Esophagus squamous epithelium (tissue), 5 donors: ENCODE data around the gene RGL2. TPM values are rescaled to one million over a fixed set of nuclear protein-coding genes. Genes with fewer than 3 reads are reported as not detected.

Experiments
- DNase-seq: peaks from one replicate; lab custom pipeline; 2025; lab: John Stamatoyannopoulos, UW
- H3K27ac ChIP-seq, 4 donors: fragments of 200-600 bp; sonication (generic); one replicate each; pipeline ENCODE4 v1.5.1; 2016 to 2019; ENCODE audit warnings: mild to moderate bottlenecking in 1 of 4
- H3K27me3 ChIP-seq, 4 donors: fragments of 200-600 bp; sonication (generic); 1 replicate in 3 of 4; 2 replicates in 1 of 4; pipeline versions ENCODE4 v1.5.1 to v1.6.0; 2017 to 2021; ENCODE audit warnings: antibody characterized with exemption in 1 of 4
- H3K36me3 ChIP-seq, 3 donors: fragments of 200-600 bp; sonication (generic); one replicate each; pipeline ENCODE4 v1.5.1; 2016 to 2019
- H3K4me1 ChIP-seq, 3 donors: fragments of 200-600 bp; sonication (generic); one replicate each; pipeline ENCODE4 v1.5.1; 2017 to 2019
- H3K4me3 ChIP-seq, 4 donors: fragments of 200-600 bp; sonication (generic); 1 replicate in 3 of 4; 2 replicates in 1 of 4; pipeline ENCODE4 v1.5.1; 2016 to 2019; ENCODE audit warnings: mild to moderate bottlenecking in 2 of 4, moderate library complexity in 1 of 4
- H3K9me3 ChIP-seq, 3 donors: fragments of 200-600 bp; sonication (generic); one replicate each; pipeline ENCODE4 v1.5.1; 2016 to 2019
- CTCF ChIP-seq, 6 experiments: fragments of 450-650 bp in 4 of 6; fragments of 200-600 bp in 2 of 6; sonication (generic) in 2 of 6; IDR thresholded peaks; one replicate each; pipeline ENCODE4 v1.5.1; 2016 to 2019; ENCODE audit warnings: antibody characterized with exemption in 6 of 6, mild to moderate bottlenecking in 4 of 6, moderate library complexity in 4 of 6
- POLR2A ChIP-seq, 4 donors: fragments of 450-650 bp; IDR thresholded peaks; one replicate each; pipeline ENCODE4 v1.6.1; 2017; ENCODE audit warnings: antibody characterized with exemption in 4 of 4, mild to moderate bottlenecking in 4 of 4, moderate library complexity in 3 of 4
- WGBS, 2 donors: methylation state at CpG; one replicate each; pipeline ENCODE4 v1.1.5; 2018; 5-methylcytosine and 5-hydroxymethylcytosine counted together
- intact Hi-C: fragments of 100-400 bp; cut with DNase I; formaldehyde crosslinking; loops from one replicate; pipeline ENCODE4 v1.15.0; 2022
- total RNA-seq, 4 donors: library from RNA; depleted of rRNA; stranded (reverse); fragments of >200 nt; gene quantifications; one replicate each; pipeline ENCODE4 v1.1.0, GENCODE V29; 2016
- donor health status: DM: yes; HTN: yes; CAD: no.

RGL2 gene
- total RNA-seq, 4 donors from 2014 or later, result 54.9 to 78.7 (median 63.2) TPM

- Histone ChIP-seq H3K9me3 (no peaks in the 10 kb centered on the region), H3K27ac (peak overlapping the region; percentile 91 to 99 (median 98)), H3K4me3 (peak overlapping the region; percentile 72 to 81 (median 76)), H3K27me3 (no peaks in the 10 kb centered on the region), H3K36me3 (peaks cover 10 to 44% (median 14%) of the 10 kb centered on the region in 3 donors), H3K4me1 (peaks cover 31 to 85% (median 62%) of the 10 kb centered on the region in 3 donors)
- 21 to 23% methylated on average over 11 to 15 of the region's 47 CpGs for WGBS, 2 donors
- intact Hi-C loops, result no loop called here
- no peak for DNase-seq
- TF ChIP-seq POLR2A (IDR thresholded peaks at IDR 0.05) (peak in 1 of 4 donors; percentile 34), CTCF (IDR thresholded peaks at IDR 0.05) (no peak)
Measured at GRCh38 chr6:33314943-33315792, 16.4 kb upstream of the RGL2 start.

- Histone ChIP-seq H3K27me3 (no peaks in the 10 kb centered on the region), H3K4me3 (peak overlapping the region; percentile 72 to 81 (median 76)), H3K9me3 (no peaks in the 10 kb centered on the region), H3K36me3 (peaks cover 4 to 43% (median 7%) of the 10 kb centered on the region in 3 donors), H3K4me1 (peaks cover 26 to 84% (median 58%) of the 10 kb centered on the region in 3 donors), H3K27ac (peak overlapping the region; percentile 91 to 99 (median 98))
- intact Hi-C loops, result no loop called here
- DNase-seq, result no peak
- 3 to 4% methylated on average over 6 to 10 of the region's 10 CpGs for whole genome bisulfite sequencing, 2 donors
- no peak for TF ChIP-seq CTCF (IDR thresholded peaks at IDR 0.05)
- no peak for TF ChIP-seq POLR2A (IDR thresholded peaks at IDR 0.05)
Measured at GRCh38 chr6:33314515-33314942, 15.8 kb upstream of the RGL2 start.

GRCh38 chr6:33313709-33314514 lies 15.2 kb upstream of the RGL2 start, which contains the start of gene TAPBP:
TSS of gene TAPBP (minus strand) at chr6:33314078. CDS start at chr6:33314041, 37 bp downstream.
- WGBS, 2 donors, result 0% methylated on average over 10 to 20 of the region's 47 CpGs

GRCh38 chr6:33313105-33313708 lies 14.5 kb upstream of the RGL2 start:
- no peak for DNase-seq
- Histone ChIP-seq H3K27me3 (no peaks in the 10 kb centered on the region), H3K9me3 (no peaks in the 10 kb centered on the region), H3K36me3 (peaks cover 0 to 41% (median 0%) of the 10 kb centered on the region in 3 donors), H3K27ac (peak overlapping the region; percentile 91 to 99 (median 98)), H3K4me3 (peak overlapping the region; percentile 72 to 81 (median 76)), H3K4me1 (peaks cover 26 to 71% (median 45%) of the 10 kb centered on the region in 3 donors)
- intact Hi-C loops, result no loop called here
- TF ChIP-seq POLR2A (IDR thresholded peaks at IDR 0.05) (no peak), CTCF (IDR thresholded peaks at IDR 0.05) (no peak)
- WGBS, 2 donors, result 0 to 1% methylated on average over 14 to 16 of the region's 33 CpGs

More at GRCh38 chr6:33313709-33314514, 15.2 kb upstream of the RGL2 start, which contains the start of gene TAPBP:
- Histone ChIP-seq H3K9me3 (no peaks in the 10 kb centered on the region), H3K4me3 (peak within 1 kb of the TSS; percentile 72 to 81 (median 76)), H3K36me3 (peaks cover 0 to 38% (median 1%) of the 10 kb centered on the region in 3 donors), H3K27ac (peak within 1 kb of the TSS; percentile 91 to 99 (median 98)), H3K4me1 (peaks cover 26 to 78% (median 52%) of the 10 kb centered on the region in 3 donors), H3K27me3 (no peaks in the 10 kb centered on the region)
- TF ChIP-seq CTCF (IDR thresholded peaks at IDR 0.05) (no peak), POLR2A (IDR thresholded peaks at IDR 0.05) (peak in 3 of 4 donors; percentile 15 to 68 (median 60))
- no peak for DNase-seq
- intact Hi-C loops, result no loop called here
